Loucy (cell line): ENCODE data around the gene MICAL2.

ENCODE experiments used
- H2AFZ ChIP-seq: fragments of 200-600 bp; sonication (generic); 2 replicates; pipeline ENCODE4 v1.6.0; 2016; ENCODE audit warnings: antibody characterized with exemption, mild to moderate bottlenecking, low read length, moderate library complexity
- H3F3A ChIP-seq: fragments of 200-600 bp; 2 replicates; pipeline ENCODE4 v1.6.0; 2016; ENCODE audit warnings: antibody characterized with exemption, low read depth, mild to moderate bottlenecking
- H3K27me3 ChIP-seq: fragments of 200-600 bp; sonication (generic); 2 replicates; pipeline ENCODE4 v1.6.1; 2014; ENCODE audit warnings: low read length, mild to moderate bottlenecking; ENCODE audit not compliant: insufficient read depth, poor library complexity, severe bottlenecking
- H3K36me3 ChIP-seq: fragments of 200-600 bp; sonication (generic); 2 replicates; pipeline ENCODE4 v1.6.1; 2016; ENCODE audit warnings: low read length; ENCODE audit not compliant: insufficient read depth
- H3K4me1 ChIP-seq: fragments of 200-600 bp; sonication (generic); 2 replicates; pipeline ENCODE4 v1.5.1; 2014; ENCODE audit warnings: low read length, mild to moderate bottlenecking; ENCODE audit not compliant: insufficient read depth, poor library complexity, severe bottlenecking
- H3K4me2 ChIP-seq: fragments of 200-600 bp; sonication (generic); 2 replicates; pipeline ENCODE4 v1.6.0; 2014; ENCODE audit warnings: antibody characterized with exemption, low read length, low read depth, mild to moderate bottlenecking; ENCODE audit not compliant: poor library complexity, severe bottlenecking
- H3K4me3 ChIP-seq: fragments of 200-600 bp; sonication (generic); 2 replicates; pipeline ENCODE4 v1.5.1; 2014; ENCODE audit warnings: low read length, mild to moderate bottlenecking, mixed read lengths; ENCODE audit not compliant: poor library complexity, severe bottlenecking
- H3K79me2 ChIP-seq: fragments of 200-600 bp; sonication (generic); 2 replicates; pipeline ENCODE4 v1.6.1; 2014; ENCODE audit warnings: low read length; ENCODE audit not compliant: insufficient read depth
- H3K9ac ChIP-seq: fragments of 200-600 bp; sonication (generic); 2 replicates; pipeline ENCODE4 v1.6.0; 2014; ENCODE audit warnings: mild to moderate bottlenecking, low read depth, low read length, moderate library complexity; ENCODE audit not compliant: poor library complexity, severe bottlenecking
- H3K9me2 ChIP-seq: fragments of 200-600 bp; sonication (generic); replicated peaks from 2 replicates; pipeline ENCODE4 v1.6.1; 2016; ENCODE audit warnings: low read depth, low read length, mixed read lengths
- H3K9me3 ChIP-seq: fragments of 200-600 bp; sonication (generic); 2 replicates; pipeline ENCODE4 v1.6.1; 2014; ENCODE audit warnings: mild to moderate bottlenecking, antibody characterized with exemption, low read length, low read depth; ENCODE audit not compliant: insufficient read depth
- H4K20me1 ChIP-seq: fragments of 200-600 bp; sonication (generic); 2 replicates; pipeline ENCODE4 v1.6.0; 2014; ENCODE audit warnings: antibody characterized with exemption, low read length, mild to moderate bottlenecking; ENCODE audit not compliant: insufficient read depth, poor library complexity, severe bottlenecking
- EZH2phosphoT487 ChIP-seq: fragments of 200-600 bp; IDR thresholded peaks from 2 replicates; pipeline ENCODE4 v1.6.1; 2018; ENCODE audit warnings: antibody characterized with exemption, mild to moderate bottlenecking, moderate library complexity, borderline replicate concordance
- TF ChIP-seq, protein P1 (sequence below): fragments of 200-600 bp; sonication (generic); conservative IDR thresholded peaks from 2 replicates; pipeline ENCODE4 v1.5.1; 2014; ENCODE audit warnings: mild to moderate bottlenecking, antibody characterized with exemption, low read length

The MICAL2 gene

DNA sequence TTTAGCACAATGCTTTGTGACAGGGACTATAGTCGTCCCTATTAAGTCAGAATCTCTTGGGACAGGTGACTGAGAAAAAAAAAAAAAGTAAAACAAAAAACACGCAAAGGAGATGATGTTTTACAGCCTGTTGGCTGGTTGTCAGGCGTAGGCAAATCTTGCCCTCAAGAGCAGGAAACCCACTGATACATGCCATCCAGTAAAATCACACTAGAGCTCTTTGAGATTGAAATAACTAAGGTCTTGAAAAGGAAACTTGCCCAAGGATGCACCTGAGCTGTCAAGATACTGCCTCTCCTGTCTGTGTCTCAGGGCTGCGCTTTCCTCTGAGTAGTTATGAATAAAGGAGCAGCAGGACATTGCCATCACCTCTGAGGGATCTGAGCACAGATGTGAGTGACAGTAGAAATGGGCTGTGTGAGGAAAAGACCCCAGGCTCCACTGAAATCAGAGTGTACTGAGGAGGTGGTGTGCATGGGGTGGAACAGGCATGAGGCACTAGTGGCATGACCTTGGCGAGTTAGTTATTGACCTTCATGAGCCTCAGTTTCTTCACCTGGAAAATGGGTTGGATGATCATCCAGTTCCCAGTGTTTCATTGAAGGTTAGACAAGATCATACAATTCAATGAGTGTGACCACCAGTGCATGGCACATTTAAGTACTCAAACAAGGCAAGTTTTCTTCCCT is 23.3 kb downstream of the MICAL2 start:
- Histone ChIP-seq H3K27me3 (no peaks in the 10 kb centered on the region), H3K36me3 (no peaks in the 10 kb centered on the region), H3K9me3 (no peaks in the 10 kb centered on the region), H3K4me3 (no peak overlapping the region), H4K20me1 (no peaks in the 10 kb centered on the region), H3K9me2 (no peaks in the 10 kb centered on the region), H3K79me2 (no peaks in the 10 kb centered on the region), H3K9ac (no peak overlapping the region), H3K4me2 (peak overlapping the region; percentile 16), H3K4me1 (peaks cover 14% of the 10 kb centered on the region), H2AFZ (peak overlapping the region; percentile 50), H3F3A (no peaks in the 10 kb centered on the region)
- no peak for TF ChIP-seq EZH2phosphoT487
- TF ChIP-seq, protein P1, sequence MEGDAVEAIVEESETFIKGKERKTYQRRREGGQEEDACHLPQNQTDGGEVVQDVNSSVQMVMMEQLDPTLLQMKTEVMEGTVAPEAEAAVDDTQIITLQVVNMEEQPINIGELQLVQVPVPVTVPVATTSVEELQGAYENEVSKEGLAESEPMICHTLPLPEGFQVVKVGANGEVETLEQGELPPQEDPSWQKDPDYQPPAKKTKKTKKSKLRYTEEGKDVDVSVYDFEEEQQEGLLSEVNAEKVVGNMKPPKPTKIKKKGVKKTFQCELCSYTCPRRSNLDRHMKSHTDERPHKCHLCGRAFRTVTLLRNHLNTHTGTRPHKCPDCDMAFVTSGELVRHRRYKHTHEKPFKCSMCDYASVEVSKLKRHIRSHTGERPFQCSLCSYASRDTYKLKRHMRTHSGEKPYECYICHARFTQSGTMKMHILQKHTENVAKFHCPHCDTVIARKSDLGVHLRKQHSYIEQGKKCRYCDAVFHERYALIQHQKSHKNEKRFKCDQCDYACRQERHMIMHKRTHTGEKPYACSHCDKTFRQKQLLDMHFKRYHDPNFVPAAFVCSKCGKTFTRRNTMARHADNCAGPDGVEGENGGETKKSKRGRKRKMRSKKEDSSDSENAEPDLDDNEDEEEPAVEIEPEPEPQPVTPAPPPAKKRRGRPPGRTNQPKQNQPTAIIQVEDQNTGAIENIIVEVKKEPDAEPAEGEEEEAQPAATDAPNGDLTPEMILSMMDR: no peak

DNA sequence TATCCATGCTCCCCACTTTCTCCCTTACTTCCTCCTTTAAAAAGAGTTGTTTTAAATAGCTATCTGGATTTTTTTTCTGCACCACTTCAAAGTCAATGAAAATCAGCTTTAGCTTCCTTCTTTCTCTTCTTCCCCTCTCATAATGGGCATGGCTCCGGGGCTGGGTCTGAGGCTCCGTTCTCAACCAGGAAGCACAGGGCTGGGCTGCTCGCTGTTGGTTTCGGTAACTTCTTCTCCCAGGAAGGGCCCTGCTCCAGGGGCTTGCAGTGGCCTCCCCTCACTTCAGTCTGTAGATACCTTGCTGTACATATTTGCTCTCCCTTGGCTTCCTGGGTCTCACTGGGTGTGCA is 23.8 kb downstream of the MICAL2 start:
- H3K9ac ChIP-seq: no peak overlapping the region
- peaks cover 14% of the 10 kb centered on the region for H3K4me1 ChIP-seq

DNA sequence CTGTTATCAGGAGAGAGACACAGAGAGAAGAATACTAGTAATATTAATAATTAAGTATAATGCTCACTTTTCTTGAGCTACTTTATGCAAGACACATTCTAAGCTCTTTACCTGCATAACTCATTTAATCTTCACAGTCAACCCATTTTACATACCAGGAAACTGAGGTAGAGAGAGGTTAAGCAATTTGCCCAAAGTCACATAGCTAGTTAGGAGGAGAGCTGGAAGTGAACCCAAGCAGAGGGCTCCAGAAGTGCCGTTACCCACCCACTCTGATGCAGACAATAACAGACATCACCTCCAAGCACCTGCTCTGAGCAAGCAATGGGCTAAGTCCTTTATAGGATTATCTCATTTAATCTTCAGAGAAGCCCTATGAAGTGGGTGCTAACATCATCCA is 24.8 kb downstream of the MICAL2 start:
- Histone ChIP-seq H3K4me2 (no peak overlapping the region), H3K9me3 (no peaks in the 10 kb centered on the region), H3K36me3 (no peaks in the 10 kb centered on the region), H3K79me2 (no peaks in the 10 kb centered on the region), H3F3A (no peaks in the 10 kb centered on the region), H3K27me3 (no peaks in the 10 kb centered on the region), H3K9ac (no peak overlapping the region), H4K20me1 (no peaks in the 10 kb centered on the region), H3K4me3 (no peak overlapping the region), H2AFZ (no peak overlapping the region), H3K4me1 (peaks cover 14% of the 10 kb centered on the region), H3K9me2 (no peaks in the 10 kb centered on the region)
- no peak for TF ChIP-seq EZH2phosphoT487
- TF ChIP-seq, protein P1: no peak

More for the DNA sequence above, 23.8 kb downstream of the MICAL2 start:
- no peaks in the 10 kb centered on the region for H3K9me2 ChIP-seq
- H3K27me3 ChIP-seq: no peaks in the 10 kb centered on the region
- no peak overlapping the region for H3K4me3 ChIP-seq
- no peaks in the 10 kb centered on the region for H3K36me3 ChIP-seq
- H3K79me2 ChIP-seq: no peaks in the 10 kb centered on the region
- H4K20me1 ChIP-seq: no peaks in the 10 kb centered on the region
- peak overlapping the region; percentile 16 for H3K4me2 ChIP-seq
- no peak for TF ChIP-seq EZH2phosphoT487
- TF ChIP-seq, protein P1: no peak
- H3F3A ChIP-seq: no peaks in the 10 kb centered on the region
- H2AFZ ChIP-seq: peak overlapping the region; percentile 50
- H3K9me3 ChIP-seq: no peaks in the 10 kb centered on the region
